ENCODE results near the gene ZC3H10.

DNA sequence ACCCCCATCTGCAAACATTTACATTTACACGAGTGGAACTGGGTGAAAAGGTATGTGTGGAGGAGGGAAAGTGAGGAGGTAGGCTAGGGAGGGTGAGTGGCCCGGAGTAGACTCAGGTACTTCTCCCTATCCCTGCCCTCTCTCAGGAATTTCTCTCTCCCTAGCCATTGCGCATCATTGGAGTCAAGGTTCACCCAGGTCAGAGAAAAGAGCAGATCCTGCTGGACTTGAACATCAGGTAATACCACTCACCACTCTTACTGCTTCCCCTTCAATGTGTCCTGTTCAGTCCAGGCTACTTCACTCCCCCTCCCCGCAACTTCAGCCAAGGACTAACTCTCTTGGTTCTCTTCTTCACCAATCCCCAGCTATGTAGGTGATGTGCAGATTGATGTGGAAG, 12.8 kb downstream of the ZC3H10 start:
- TF ChIP-seq POLR2A (IDR thresholded peaks at IDR 0.05; ENCODE audit: control extremely low read depth in 1 of 2, low read depth in 2 of 2, low read length in 2 of 2), result no peak
- no peak for TF ChIP-seq ASH2L (IDR thresholded peaks at IDR 0.05; ENCODE audit: low read length)
- TF ChIP-seq CTCF (IDR thresholded peaks at IDR 0.05; ENCODE audit: control extremely low read depth in 1 of 3, insufficient read depth in 1 of 3, low read depth in 1 of 3, low read length in 3 of 3), result no peak
- no peak for TF ChIP-seq EP300 (IDR thresholded peaks at IDR 0.05; ENCODE audit: borderline replicate concordance in 1 of 2, low read depth in 2 of 2, low read length in 2 of 2)
- TF ChIP-seq POU5F1 (IDR thresholded peaks at IDR 0.05; ENCODE audit: low read depth, low read length), result no peak
- TF ChIP-seq YY1 (IDR thresholded peaks at IDR 0.05; ENCODE audit: low read depth, low read length), result no peak
- TF ChIP-seq EZH2 (IDR thresholded peaks at IDR 0.05; ENCODE audit: low read depth, low read length, severe bottlenecking), result no peak
- no peak for TF ChIP-seq JUND (IDR thresholded peaks at IDR 0.05; ENCODE audit: low read length)

Measured in H1 (cell line).